COLO668 (cell line): ENCODE measurements around the gene DNAH9.
"Not testable (repeated sequence)": the region's sequence is repeated elsewhere in the genome, so short reads cannot be mapped to it uniquely, and the experiment has no call there.

Source experiments
- DNase-seq: peaks from one replicate; lab custom pipeline; 2025; ENCODE audit not compliant: unreplicated experiment; lab: John Stamatoyannopoulos, UW

The DNAH9 gene

GRCh38 chr17:11950771-11951519 lies 352.7 kb downstream of the DNAH9 start:
- no peak for DNase-seq

- DNase-seq: no peak
Observed at GRCh38 chr17:11952610-11953009, 354.3 kb downstream of the DNAH9 start.

GRCh38 chr17:11953924-11954323 lies 355.7 kb downstream of the DNAH9 start:
- DNase-seq: no peak

- no peak for DNase-seq
Observed at GRCh38 chr17:11954936-11955335, 356.7 kb downstream of the DNAH9 start.

- DNase-seq: no peak
Observed at GRCh38 chr17:11969565-11969964, 371.3 kb downstream of the DNAH9 start.

- not testable (repeated sequence) for DNase-seq
Observed at GRCh38 chr17:11972741-11973140, 374.5 kb downstream of the DNAH9 start.

GRCh38 chr17:11979795-11980194 lies 381.5 kb downstream of the DNAH9 start:
- no peak for DNase-seq

- no peak for DNase-seq
Observed at GRCh38 chr17:11980813-11981212, 382.5 kb downstream of the DNAH9 start.

- no peak for DNase-seq
Observed at GRCh38 chr17:11981862-11982261, 383.6 kb downstream of the DNAH9 start.

- no peak for DNase-seq
Observed at GRCh38 chr17:11986179-11986941, 388.1 kb downstream of the DNAH9 start.

- DNase-seq: no peak
Observed at GRCh38 chr17:11986942-11987329, 388.7 kb downstream of the DNAH9 start.

- no peak for DNase-seq
Observed at GRCh38 chr17:11990363-11990983, 392.2 kb downstream of the DNAH9 start.

- no peak for DNase-seq
Observed at GRCh38 chr17:11991461-11991860, 393.2 kb downstream of the DNAH9 start.

GRCh38 chr17:11996722-11997146 lies 398.5 kb downstream of the DNAH9 start:
- no peak for DNase-seq

- DNase-seq: peak; percentile 93
Observed at GRCh38 chr17:11997147-11997971, 399.1 kb downstream of the DNAH9 start, which contains the start of gene ZNF18. Gene ZNF18, minus strand, starts transcription at chr17:11997475. Its CDS starts 4,646 bp downstream, at chr17:11992829.

GRCh38 chr17:11997972-11998233 lies 399.6 kb downstream of the DNAH9 start:
- no peak for DNase-seq

- no peak for DNase-seq
Observed at GRCh38 chr17:11999696-12000095, 401.4 kb downstream of the DNAH9 start.

GRCh38 chr17:12007466-12007865 lies 409.2 kb downstream of the DNAH9 start:
- DNase-seq: no peak
